ENCODE results near the gene TP73.

The TP73 gene

GRCh38 chr1:3714284-3714741 is 62.0 kb downstream of the TP73 start:
- no peak for TF ChIP-seq CTCF (IDR thresholded peaks at IDR 0.05; ENCODE audit: insufficient read depth, low read depth, low read length, missing control alignments)
- H3K4me3 ChIP-seq (ENCODE audit: low read length): no peak overlapping the region
- DNase-seq (ENCODE audit: low read depth): no peak

GRCh38 chr1:3714814-3715213 is 62.5 kb downstream of the TP73 start:
- no peak for DNase-seq (ENCODE audit: low read depth)
- no peak overlapping the region for H3K4me3 ChIP-seq (ENCODE audit: low read length)
- TF ChIP-seq CTCF (IDR thresholded peaks at IDR 0.05; ENCODE audit: insufficient read depth, low read depth, low read length, missing control alignments): no peak

- DNase-seq (ENCODE audit: low read depth): no peak
- TF ChIP-seq CTCF (IDR thresholded peaks at IDR 0.05; ENCODE audit: insufficient read depth, low read depth, low read length, missing control alignments): no peak
Observed at GRCh38 chr1:3716351-3716750, 64.0 kb downstream of the TP73 start.

GRCh38 chr1:3717041-3717714 is 64.9 kb downstream of the TP73 start:
- no peak overlapping the region for H3K4me3 ChIP-seq (ENCODE audit: low read length)
- TF ChIP-seq CTCF (IDR thresholded peaks at IDR 0.05; ENCODE audit: insufficient read depth, low read depth, low read length, missing control alignments): no peak
- DNase-seq (ENCODE audit: low read depth): peak; percentile 98

More at GRCh38 chr1:3716351-3716750, 64.0 kb downstream of the TP73 start:
- no peak overlapping the region for H3K4me3 ChIP-seq (ENCODE audit: low read length)

GRCh38 chr1:3717715-3718601 is 65.6 kb downstream of the TP73 start:
- TF ChIP-seq CTCF (IDR thresholded peaks at IDR 0.05; ENCODE audit: insufficient read depth, low read depth, low read length, missing control alignments): no peak
- no peak overlapping the region for H3K4me3 ChIP-seq (ENCODE audit: low read length)
- peak; percentile 43 for DNase-seq (ENCODE audit: low read depth)

- TF ChIP-seq CTCF (IDR thresholded peaks at IDR 0.05; ENCODE audit: insufficient read depth, low read depth, low read length, missing control alignments): no peak
- DNase-seq (ENCODE audit: low read depth): no peak
- H3K4me3 ChIP-seq (ENCODE audit: low read length): no peak overlapping the region
Observed at GRCh38 chr1:3718764-3719163, 66.4 kb downstream of the TP73 start.
